Neural cell (in vitro differentiated cells): ENCODE data around the gene ADSS1.

ENCODE experiments used
- CTCF ChIP-seq: fragments of 450-650 bp; IDR thresholded peaks from 2 replicates; pipeline ENCODE4 v1.5.1; 2014; ENCODE audit warnings: antibody characterized with exemption, mild to moderate bottlenecking, moderate library complexity; ENCODE audit not compliant: poor library complexity, severe bottlenecking
- REST ChIP-seq: IDR thresholded peaks from 2 replicates; pipeline ENCODE4 v1.6.1; 2012; ENCODE audit warnings: borderline replicate concordance

- no peak for TF ChIP-seq CTCF
- TF ChIP-seq REST: no peak
Measured at GRCh38 chr14:104751539-104752422, 27.8 kb downstream of the ADSS1 start.
